Measurements from ENCODE around the gene RGS8. TPM values are rescaled to one million over a fixed set of nuclear protein-coding genes. Genes with fewer than 3 reads are reported as not detected.

RGS8 gene
- total RNA-seq, 4 donors from 2014 or later: 0.06 to 0.84 (median 0.12) TPM; not detected in 1

DNA sequence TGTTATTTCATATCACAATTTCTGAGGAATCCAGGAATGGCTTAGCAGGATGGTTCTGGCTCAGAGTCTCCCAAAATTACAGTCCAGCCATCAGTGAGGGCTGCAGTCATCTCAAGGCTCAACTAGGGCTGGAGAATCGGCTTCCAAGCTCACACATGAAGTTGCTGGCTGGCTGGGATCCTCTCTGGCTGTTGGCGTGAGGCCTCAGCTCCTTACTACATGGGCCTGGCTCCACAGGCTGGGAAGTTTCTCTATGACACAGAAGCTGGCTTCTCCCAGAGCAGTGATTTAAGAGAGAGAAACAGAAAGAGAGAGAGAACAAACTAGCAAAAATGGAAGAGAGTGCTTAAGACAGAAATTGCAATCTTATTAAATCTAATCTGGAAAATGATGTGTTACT is 38.8 kb upstream of the RGS8 start:
- ATAC-seq (ENCODE audit: low FRiP score): no peak
- TF ChIP-seq, protein P1, sequence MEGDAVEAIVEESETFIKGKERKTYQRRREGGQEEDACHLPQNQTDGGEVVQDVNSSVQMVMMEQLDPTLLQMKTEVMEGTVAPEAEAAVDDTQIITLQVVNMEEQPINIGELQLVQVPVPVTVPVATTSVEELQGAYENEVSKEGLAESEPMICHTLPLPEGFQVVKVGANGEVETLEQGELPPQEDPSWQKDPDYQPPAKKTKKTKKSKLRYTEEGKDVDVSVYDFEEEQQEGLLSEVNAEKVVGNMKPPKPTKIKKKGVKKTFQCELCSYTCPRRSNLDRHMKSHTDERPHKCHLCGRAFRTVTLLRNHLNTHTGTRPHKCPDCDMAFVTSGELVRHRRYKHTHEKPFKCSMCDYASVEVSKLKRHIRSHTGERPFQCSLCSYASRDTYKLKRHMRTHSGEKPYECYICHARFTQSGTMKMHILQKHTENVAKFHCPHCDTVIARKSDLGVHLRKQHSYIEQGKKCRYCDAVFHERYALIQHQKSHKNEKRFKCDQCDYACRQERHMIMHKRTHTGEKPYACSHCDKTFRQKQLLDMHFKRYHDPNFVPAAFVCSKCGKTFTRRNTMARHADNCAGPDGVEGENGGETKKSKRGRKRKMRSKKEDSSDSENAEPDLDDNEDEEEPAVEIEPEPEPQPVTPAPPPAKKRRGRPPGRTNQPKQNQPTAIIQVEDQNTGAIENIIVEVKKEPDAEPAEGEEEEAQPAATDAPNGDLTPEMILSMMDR (IDR thresholded peaks at IDR 0.05): no peak
- no peak for DNase-seq (ENCODE audit: low spot score)

DNA sequence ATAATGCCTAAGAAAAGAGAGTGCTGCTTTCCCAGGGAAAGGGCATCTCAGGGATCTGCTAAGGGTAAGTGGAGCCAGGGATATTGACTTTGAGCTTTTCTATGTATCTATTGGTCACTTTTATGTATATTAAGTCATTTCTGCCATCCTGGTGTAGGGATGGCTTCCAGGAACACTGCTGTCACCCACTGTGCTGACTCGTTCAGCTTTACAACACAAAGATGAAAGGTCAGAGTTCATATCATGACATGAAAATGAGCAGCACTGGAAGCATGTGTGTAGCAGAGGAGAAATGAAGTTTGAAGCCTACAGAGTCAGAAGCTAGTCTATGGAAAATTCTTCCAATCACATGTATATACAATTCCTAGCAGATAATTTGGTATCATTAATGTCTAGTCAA is 37.1 kb upstream of the RGS8 start:
- ATAC-seq (ENCODE audit: low FRiP score) (no peak), DNase-seq (ENCODE audit: low spot score) (no peak)
- TF ChIP-seq, protein P1 (IDR thresholded peaks at IDR 0.05): no peak

DNA sequence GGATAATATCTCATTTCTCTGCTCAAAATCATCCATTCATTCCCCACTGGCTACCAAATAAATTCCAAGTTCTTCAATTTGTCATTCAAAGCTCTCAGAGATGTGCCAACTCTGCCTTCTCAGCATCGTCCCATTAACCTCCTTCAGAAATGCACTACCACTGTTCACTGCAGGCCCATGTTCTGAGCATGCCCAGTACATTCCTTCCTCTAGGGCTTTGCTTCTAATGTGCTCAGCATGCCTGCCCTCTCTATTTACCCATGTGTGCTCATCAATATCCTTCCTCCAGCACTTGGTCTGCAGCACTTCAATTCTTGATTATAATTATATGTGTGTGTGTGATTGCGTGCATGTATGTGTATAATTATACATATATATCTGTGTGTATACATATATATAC is 36.1 kb upstream of the RGS8 start:
- ATAC-seq (ENCODE audit: low FRiP score) (no peak), DNase-seq (ENCODE audit: low spot score) (no peak)
- TF ChIP-seq, protein P1 (IDR thresholded peaks at IDR 0.05): no peak

DNA sequence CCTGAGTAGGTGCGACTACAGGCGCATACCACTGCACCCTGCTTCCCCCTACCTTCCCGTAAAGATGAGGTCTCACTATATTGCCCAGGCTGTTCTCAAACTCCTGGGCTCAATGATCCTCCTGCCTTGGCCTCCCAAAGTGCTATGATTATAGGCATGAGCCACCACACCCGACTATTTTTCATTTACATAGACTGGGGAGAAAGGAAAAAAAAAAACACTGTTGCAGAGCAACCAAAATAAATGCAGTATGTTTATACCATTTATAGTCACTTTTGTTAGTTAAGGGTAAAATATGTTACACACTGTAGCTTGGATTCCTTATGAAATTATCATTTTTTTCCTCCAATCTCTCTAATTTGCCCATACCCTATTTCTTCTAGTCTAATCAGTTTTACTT is 35.2 kb upstream of the RGS8 start:
- DNase-seq (ENCODE audit: low spot score): no peak
- no peak for ATAC-seq (ENCODE audit: low FRiP score)
- TF ChIP-seq, protein P1 (IDR thresholded peaks at IDR 0.05): no peak

DNA sequence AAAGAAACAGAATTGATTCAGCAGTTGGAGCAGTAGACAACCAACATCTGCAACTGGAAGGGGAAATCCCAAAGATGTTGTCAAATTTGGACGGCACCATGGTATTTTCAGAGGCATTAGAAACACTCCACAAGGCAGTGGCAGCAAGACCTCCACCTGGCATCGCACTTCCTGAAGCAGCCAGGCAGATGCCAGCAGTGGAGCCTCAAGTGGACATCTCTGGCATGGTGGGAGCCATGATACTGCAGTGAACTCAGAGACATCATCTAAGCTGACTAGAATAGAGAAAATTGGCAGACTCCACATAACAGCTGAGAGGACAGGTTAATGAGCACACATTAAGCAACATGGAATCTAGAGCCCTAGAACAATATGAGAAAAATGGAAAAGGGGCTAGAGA is 33.9 kb upstream of the RGS8 start:
- TF ChIP-seq, protein P1 (IDR thresholded peaks at IDR 0.05): no peak
- no peak for ATAC-seq (ENCODE audit: low FRiP score)
- DNase-seq (ENCODE audit: low spot score): no peak

DNA sequence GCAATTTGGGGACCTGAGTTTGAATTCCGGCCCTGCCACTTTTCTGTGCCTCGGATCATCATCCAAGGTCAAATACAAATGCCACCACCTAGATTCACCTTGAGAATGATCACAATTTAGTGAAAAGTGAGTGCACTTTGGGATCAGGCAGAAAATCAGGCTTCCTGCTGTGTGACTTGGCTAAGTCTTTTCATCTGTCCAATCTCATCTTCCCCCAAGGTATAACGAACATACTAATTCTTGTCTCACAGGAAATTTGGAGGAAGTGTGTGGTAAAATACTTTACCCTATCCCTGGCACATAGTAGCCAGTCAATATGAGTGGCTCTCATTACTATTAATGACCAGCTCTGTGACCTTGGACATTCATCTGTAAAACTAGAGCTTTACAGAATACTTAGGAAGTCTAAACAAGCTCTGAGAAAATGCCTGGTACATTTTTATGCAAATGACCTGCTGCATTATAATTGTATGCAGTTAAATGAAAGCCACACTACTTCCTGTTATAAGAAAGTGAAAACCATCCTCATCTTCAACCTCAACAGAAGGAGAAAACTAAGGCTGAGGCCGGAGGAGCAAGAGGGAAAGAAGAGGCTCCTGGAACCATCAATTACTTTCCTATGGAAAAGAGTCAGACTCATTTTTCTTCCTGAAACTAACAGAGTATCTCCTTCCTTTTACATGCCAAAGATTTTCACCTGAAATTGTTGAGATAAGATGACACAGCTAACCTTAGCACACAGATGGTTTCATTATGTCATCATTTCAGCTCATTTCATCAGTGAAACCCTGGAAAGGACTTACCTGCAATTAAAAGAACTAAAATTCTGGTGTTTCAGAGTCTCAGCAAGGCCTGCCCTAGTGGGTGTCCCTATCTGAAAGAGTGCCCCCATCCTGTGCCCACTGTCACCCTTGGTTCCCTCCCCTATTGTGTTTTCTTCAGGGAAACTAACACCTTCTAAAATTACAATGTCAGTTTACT is 32.6 kb upstream of the RGS8 start:
- TF ChIP-seq, protein P1 (IDR thresholded peaks at IDR 0.05): no peak
- DNase-seq (ENCODE audit: low spot score) (no peak), ATAC-seq (ENCODE audit: low FRiP score) (no peak)

DNA sequence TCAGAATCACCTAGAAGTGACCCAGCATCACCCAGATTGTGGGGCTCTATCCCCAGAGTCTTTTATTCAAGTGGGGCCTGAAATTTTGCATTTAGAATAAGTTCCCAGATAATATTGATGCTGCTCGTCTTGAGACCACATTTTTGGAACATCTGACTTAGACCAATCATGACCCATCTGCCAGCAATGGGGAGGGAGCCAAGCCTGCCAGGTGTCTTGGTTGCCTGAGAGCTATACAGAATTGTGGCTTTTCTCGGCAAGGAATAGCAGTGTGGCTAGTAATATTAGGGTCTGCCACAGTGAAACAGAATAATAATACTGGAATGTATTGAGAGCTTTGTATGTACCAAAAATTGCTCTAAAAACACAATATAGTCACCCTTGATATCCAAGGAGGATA is 31.1 kb upstream of the RGS8 start:
- TF ChIP-seq, protein P1 (IDR thresholded peaks at IDR 0.05): no peak
- no peak for DNase-seq (ENCODE audit: low spot score)
- no peak for ATAC-seq (ENCODE audit: low FRiP score)
